ENCODE measurements around the gene ARHGAP32. TPM values are rescaled to one million over a fixed set of nuclear protein-coding genes. Genes with fewer than 3 reads are reported as not detected.
A peak's percentile ranks its signal among the peaks of the same experiment; 100 is the strongest.

Gene ARHGAP32
- total and polyA plus RNA-seq, 2 experiments from 2014 or later = 4.0 to 13.0 TPM

DNA sequence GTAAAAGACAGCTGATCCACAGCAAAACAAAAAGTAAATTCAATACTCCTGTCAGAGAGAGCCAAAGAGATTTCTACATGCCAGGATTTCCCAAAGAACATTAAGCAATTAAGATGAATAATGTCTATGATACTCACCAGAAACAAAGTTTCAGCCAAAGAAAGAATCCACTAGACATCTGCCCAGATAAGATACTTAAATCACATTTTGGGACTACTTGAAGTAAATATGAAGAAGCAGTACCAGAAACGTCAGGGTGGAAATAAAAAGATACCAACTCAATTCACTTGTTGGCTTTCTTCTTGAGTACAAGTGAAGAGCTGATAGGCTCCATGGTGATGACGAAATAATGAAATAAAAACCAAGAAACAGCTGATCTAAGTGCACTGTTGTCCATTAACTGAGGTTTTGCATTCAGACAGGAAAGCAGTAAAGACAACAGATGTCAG, 31.6 kb upstream of the ARHGAP32 start:
- no peak overlapping the region for H3K27ac ChIP-seq
- no peaks in the 10 kb centered on the region for H3K9me3 ChIP-seq (ENCODE audit: low read depth)
- no peak overlapping the region for H3K4me3 ChIP-seq
- DNase-seq (ENCODE audit: low read depth in 1 of 2, low spot score in 1 of 2) = peak in 1 of 2 donors; percentile 88
- H3K36me3 ChIP-seq = no peaks in the 10 kb centered on the region
- no peaks in the 10 kb centered on the region for H3K4me1 ChIP-seq (ENCODE audit: low read depth)
- TF ChIP-seq, protein P1, sequence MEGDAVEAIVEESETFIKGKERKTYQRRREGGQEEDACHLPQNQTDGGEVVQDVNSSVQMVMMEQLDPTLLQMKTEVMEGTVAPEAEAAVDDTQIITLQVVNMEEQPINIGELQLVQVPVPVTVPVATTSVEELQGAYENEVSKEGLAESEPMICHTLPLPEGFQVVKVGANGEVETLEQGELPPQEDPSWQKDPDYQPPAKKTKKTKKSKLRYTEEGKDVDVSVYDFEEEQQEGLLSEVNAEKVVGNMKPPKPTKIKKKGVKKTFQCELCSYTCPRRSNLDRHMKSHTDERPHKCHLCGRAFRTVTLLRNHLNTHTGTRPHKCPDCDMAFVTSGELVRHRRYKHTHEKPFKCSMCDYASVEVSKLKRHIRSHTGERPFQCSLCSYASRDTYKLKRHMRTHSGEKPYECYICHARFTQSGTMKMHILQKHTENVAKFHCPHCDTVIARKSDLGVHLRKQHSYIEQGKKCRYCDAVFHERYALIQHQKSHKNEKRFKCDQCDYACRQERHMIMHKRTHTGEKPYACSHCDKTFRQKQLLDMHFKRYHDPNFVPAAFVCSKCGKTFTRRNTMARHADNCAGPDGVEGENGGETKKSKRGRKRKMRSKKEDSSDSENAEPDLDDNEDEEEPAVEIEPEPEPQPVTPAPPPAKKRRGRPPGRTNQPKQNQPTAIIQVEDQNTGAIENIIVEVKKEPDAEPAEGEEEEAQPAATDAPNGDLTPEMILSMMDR (IDR thresholded peaks at IDR 0.05; ENCODE audit: low read depth, low read length) = no peak
- H3K27me3 ChIP-seq = no peaks in the 10 kb centered on the region

DNA sequence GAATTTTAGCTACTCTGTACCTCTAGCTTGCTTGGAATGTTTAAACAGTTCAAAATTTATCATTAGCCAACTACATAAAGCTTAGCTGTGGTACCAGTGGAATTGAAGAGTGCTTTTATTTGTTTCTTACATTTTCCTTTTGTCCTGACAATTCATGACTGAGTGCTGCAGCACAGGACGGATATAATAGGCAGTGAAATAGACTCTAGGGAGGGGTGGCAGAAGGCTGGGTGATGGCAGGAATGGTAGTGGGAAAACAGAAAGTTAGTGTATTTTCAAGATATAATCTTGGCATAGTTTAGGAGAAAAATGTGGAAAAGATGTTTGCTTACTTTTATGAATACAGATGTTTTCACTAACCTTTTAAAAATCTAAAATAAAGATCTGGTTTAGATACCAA, 31.1 kb upstream of the ARHGAP32 start:
- Histone ChIP-seq H3K4me1 (ENCODE audit: low read depth) (no peaks in the 10 kb centered on the region), H3K4me3 (no peak overlapping the region), H3K27me3 (no peaks in the 10 kb centered on the region), H3K36me3 (no peaks in the 10 kb centered on the region), H3K9me3 (ENCODE audit: low read depth) (no peaks in the 10 kb centered on the region), H3K27ac (no peak overlapping the region)
- DNase-seq (ENCODE audit: low read depth in 1 of 2, low spot score in 1 of 2) = peak in 1 of 2 donors; percentile 24
- TF ChIP-seq, protein P1 (IDR thresholded peaks at IDR 0.05; ENCODE audit: low read depth, low read length) = no peak

DNA sequence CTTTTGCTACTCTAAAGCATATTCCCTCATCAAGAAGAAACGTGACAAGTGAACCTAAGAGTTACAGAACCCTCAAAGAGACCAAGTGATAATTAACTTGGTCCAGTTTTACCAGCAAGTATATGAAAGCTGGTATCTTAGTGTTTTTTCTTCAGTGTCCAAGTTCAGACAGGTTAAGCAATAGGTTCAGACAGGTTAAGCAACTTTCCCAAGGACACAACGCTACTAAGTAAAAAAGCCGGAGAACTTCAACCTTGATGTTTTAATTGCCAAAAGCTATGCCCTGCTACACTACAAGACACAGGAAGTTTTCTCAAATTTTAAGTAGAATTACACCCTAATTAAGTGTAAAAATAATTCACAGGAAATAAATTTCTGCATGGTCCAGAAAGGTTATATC, 30.0 kb upstream of the ARHGAP32 start:
- Histone ChIP-seq H3K27ac (no peak overlapping the region), H3K36me3 (no peaks in the 10 kb centered on the region)
- TF ChIP-seq, protein P1 (IDR thresholded peaks at IDR 0.05; ENCODE audit: low read depth, low read length) = no peak

DNA sequence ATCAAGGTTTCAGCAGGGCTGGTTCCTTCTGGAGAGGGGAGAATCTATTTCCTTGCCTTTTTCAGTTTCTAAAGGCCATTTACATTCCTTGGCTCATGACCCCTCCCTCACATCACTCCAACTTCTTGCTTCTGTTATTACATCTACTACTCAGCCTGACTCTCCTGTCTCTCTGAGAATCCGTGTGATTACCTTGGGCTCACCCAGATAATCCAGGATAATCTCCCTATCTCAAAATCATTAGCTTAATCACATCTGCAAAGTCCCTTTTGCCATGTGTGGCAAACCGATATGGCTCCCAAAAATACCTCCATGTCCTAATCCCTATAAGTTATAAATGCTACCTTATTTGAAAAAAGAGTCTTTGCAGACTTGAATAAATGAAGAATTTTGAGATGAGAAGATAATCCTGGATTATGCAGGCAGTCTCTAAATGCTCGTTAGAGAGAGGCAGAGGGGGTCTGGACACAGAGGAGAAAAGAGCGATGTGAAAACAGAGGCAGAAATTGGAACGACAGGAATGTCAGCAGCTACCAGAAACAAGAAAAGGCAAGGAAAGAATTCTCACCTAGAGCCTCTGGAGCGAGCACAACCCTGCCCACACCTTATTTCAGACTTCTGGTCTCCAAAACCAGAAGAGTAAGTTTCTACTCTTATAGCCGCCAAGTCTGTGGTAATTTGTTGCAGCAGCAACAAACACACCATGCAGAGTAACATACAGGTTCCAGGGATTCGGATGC, 23.6 kb upstream of the ARHGAP32 start:
- DNase-seq (ENCODE audit: low read depth in 1 of 2, low spot score in 1 of 2) = no peak
- H3K4me1 ChIP-seq (ENCODE audit: low read depth) = no peaks in the 10 kb centered on the region
- no peaks in the 10 kb centered on the region for H3K9me3 ChIP-seq (ENCODE audit: low read depth)
- no peak overlapping the region for H3K4me3 ChIP-seq
- no peak overlapping the region for H3K27ac ChIP-seq
- H3K27me3 ChIP-seq = no peaks in the 10 kb centered on the region
- TF ChIP-seq, protein P1 (IDR thresholded peaks at IDR 0.05; ENCODE audit: low read depth, low read length) = no peak
- H3K36me3 ChIP-seq = no peaks in the 10 kb centered on the region

More for the DNA sequence above, 30.0 kb upstream of the ARHGAP32 start:
- H3K9me3 ChIP-seq (ENCODE audit: low read depth) = no peaks in the 10 kb centered on the region
- no peaks in the 10 kb centered on the region for H3K4me1 ChIP-seq (ENCODE audit: low read depth)
- H3K27me3 ChIP-seq = no peaks in the 10 kb centered on the region
- no peak for DNase-seq (ENCODE audit: low read depth in 1 of 2, low spot score in 1 of 2)
- no peak overlapping the region for H3K4me3 ChIP-seq

DNA sequence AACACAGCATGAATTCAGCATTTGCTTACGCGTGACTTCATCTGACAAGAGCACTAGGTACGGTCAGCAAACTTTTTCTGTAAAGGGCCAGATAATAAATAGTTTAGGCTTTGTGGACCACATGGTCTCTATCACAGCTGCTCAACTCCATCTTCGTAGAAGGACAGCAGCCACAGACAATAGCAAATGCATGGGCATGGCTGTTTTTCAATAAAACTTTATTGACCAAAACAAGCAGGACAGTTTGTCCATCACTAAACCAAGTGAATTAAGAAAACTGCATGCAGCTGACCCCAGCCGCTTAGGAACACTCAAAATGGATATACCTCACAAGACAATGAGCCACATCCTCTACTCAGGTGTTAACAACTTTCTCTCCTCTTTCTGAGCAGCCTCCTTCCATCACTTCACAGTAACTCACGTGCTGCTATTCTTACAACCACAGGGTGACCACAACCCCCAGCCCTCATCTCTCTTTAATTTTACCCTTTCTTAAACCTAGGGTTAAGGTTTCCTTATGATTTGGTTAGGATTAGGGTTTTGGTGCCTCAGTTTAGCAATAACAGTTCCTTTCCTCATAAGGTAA, 22.7 kb upstream of the ARHGAP32 start:
- no peak for DNase-seq (ENCODE audit: low read depth in 1 of 2, low spot score in 1 of 2)
- H3K4me3 ChIP-seq = no peak overlapping the region
- H3K4me1 ChIP-seq (ENCODE audit: low read depth) = no peaks in the 10 kb centered on the region
- no peak overlapping the region for H3K27ac ChIP-seq
- H3K27me3 ChIP-seq = no peaks in the 10 kb centered on the region
- TF ChIP-seq, protein P1 (IDR thresholded peaks at IDR 0.05; ENCODE audit: low read depth, low read length) = no peak
- no peaks in the 10 kb centered on the region for H3K9me3 ChIP-seq (ENCODE audit: low read depth)
- H3K36me3 ChIP-seq = no peaks in the 10 kb centered on the region

Data from cardiac muscle cell (in vitro differentiated cells and primary cell).